Erythroblast (primary cell): ENCODE measurements around the gene RPS6KA5.
A peak's percentile ranks its signal among the peaks of the same experiment; 100 is the strongest.

Experiments used
- DNase-seq, 2 experiments: peaks; one replicate each; lab custom pipeline; 2025; lab: John Stamatoyannopoulos, UW
- GATA1 ChIP-seq: IDR thresholded peaks from 2 replicates; pipeline ENCODE4 v1.6.1; 2011; ENCODE audit warnings: low read depth, mild to moderate bottlenecking, control low read depth, low read length, moderate library complexity
- POLR2A ChIP-seq: IDR thresholded peaks from 2 replicates; pipeline ENCODE4 v1.6.1; 2011; ENCODE audit warnings: mild to moderate bottlenecking, low read length

RPS6KA5 gene

DNA sequence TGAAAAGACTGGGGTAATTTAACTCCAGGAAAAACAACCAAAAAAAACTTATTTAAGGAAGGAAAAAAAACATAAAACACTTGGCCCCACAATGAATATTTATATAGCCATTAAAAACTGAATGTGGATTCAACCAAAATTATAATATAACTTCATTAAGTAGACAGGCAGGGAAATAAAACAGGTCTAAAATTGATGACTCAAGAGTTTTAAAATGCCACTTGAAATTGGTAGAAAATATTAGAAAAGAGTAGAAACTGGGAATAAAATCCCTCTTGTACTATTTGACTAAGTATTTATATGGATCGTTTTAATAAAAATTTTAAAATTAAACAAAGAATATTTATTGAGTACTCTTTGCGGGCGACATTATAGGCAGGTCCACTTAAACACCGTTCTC is 28.8 kb downstream of the RPS6KA5 start:
- no peak for DNase-seq
- no peak for TF ChIP-seq POLR2A
- TF ChIP-seq GATA1, result no peak

DNA sequence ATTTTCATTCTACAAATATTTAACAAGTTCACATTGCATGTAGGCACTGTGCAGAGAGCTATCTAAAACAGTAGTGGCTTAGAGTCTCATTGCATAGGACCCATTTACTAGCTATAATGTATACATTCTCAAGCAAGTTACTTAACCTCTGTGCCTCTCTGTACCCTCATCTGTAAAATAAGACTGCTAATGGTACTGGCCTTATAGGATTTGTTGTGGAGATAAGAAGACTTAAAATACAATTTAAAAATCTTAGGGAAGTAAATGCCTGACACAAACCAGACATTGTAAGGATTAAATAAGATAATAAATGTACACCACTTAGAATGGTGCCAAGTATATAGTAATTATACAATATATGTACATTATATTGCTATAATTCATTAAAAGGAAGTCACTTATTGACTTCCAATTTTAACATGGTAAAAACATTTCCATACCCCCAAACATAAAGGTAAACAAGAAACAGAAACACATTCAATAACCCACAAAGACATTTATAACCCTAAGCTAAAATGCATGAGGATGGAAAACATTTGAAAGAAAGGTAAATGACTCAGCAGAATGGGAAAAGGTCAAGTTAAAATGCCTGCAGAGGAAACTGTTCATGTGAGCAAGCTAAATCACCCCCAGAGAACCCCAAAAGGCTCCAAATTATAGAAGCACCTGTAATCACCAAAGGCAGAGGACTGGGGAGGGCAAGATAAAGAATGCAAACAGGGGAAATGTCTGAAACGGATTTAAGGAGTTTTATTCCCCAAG is 30.8 kb downstream of the RPS6KA5 start:
- TF ChIP-seq POLR2A, result no peak
- no peak for TF ChIP-seq GATA1
- peak in 1 of 2 experiments; percentile 15 for DNase-seq

DNA sequence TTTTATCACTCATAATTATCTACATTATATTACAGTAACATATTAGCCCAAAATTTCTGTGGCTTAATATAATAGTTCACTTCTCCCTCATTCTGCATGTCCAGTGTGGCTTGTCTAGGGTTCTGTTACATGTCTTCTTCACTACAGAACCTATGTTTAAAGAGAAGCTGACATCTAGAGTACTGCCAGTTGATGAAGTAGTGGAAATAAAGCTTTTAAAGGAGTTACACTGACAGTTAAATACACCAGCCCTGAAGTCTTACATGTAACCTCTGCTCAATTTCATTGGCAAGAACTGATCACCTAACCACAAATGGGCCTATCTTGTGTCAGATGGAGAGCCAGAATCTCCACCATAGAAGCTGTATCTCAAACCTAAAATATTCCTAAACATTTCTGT is 32.9 kb downstream of the RPS6KA5 start:
- DNase-seq, result no peak
- no peak for TF ChIP-seq GATA1
- no peak for TF ChIP-seq POLR2A

DNA sequence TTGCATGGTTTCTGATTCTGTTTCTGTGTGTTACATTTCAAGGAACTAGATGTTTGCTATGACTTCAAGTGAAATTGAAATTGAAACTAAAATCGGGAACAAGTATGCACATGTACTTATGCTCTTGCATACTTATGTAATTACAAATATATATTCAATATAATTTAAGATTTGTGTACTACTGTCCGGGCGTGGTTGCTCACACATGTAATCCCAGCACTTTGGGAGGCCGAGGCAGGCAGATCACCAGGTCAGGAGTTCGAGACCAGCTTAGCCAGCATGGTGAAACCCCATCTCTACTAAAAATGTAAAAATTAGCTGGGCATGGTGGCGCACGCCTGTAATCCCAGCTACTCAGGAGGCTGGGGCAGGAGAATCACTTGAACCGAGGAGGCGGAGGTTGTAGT is 37.8 kb downstream of the RPS6KA5 start:
- peak in 1 of 2 experiments; percentile 24 for DNase-seq

DNA sequence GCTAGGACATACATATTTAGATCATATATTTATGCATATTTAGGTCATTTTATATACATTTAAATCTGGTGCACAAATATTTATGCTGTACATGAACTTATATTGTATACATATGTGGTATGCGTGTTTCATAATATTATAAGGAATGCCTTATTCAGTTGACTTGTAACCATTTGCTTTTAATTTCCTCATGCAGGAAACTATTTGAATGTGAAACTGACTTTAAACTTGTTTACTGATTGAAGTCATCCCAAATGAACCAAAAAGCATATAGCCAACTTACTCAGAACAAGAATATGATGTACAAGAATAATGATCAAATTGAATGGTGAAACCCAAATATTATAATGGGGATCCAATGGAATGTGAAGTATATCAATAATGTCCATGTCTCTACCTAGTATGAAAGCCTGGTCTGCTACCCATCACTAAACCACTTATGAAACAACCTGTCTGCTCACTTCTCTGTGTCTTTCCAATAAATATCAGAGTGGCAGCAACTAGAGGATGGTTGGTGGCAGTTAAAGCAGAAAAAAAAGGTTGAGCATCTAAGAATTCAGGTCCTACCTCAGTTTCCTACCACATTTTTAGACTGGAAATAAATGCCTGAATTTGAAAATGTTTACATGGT is 38.3 kb downstream of the RPS6KA5 start:
- no peak for TF ChIP-seq POLR2A
- TF ChIP-seq GATA1, result no peak
- DNase-seq, result no peak

DNA sequence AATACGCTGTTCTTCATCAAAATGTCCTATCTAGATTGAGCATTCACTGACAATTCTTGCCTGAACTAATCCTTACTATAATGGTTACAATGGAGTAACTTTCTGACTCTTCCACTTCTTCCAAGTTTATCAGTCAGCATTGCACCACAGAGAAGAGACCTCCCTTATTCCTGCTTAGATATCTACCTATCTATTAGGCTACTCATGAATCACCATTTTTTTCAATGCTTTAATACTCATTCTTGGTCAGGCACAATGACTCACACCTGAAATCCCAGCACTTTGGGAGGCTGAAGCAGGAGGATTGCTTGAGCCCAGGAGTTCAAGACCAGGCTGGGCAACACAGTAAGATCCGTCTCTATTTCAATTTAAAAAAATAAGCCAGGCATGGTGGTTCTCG is 39.3 kb downstream of the RPS6KA5 start:
- TF ChIP-seq POLR2A, result no peak
- no peak for TF ChIP-seq GATA1
- no peak for DNase-seq

DNA sequence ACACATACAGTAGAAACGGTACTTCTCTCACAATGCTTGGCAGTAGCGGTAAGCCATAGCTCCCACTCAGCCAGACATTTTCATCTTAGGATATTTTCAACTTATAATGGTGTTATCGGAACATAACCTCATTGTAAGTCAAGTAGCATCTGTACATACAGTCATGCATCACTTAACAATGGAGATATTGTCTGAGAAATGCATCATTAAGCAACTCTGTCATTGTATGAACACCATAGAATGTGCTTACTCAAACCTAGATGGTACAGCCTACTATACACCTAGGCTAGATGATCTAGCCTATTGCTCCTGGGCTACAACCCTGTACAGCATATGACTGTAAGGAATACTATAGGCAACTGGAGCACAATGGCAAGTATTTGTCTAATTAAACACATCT is 40.8 kb downstream of the RPS6KA5 start:
- no peak for DNase-seq
- TF ChIP-seq POLR2A (no peak), GATA1 (no peak)

DNA sequence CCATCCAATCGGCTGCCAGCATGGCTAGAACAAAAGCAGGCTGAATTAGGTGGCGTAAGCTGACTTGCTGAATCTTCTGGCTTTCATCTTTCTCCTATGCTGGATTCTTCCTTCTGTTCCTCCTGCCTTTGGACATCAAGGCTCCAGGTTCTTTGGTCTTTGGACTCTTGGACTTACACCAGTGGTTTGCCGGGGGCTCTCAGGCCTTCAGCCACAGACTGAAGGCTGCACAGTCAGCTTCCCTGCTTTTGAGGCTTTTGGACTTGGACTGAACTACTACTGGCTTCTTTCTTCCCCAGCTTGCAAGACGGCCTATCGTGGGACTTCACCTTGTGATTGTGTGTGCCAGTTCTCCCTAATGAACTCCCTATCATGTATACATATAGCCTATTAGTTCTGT is 42.0 kb downstream of the RPS6KA5 start:
- DNase-seq, result no peak
- no peak for TF ChIP-seq POLR2A
- TF ChIP-seq GATA1, result no peak

DNA sequence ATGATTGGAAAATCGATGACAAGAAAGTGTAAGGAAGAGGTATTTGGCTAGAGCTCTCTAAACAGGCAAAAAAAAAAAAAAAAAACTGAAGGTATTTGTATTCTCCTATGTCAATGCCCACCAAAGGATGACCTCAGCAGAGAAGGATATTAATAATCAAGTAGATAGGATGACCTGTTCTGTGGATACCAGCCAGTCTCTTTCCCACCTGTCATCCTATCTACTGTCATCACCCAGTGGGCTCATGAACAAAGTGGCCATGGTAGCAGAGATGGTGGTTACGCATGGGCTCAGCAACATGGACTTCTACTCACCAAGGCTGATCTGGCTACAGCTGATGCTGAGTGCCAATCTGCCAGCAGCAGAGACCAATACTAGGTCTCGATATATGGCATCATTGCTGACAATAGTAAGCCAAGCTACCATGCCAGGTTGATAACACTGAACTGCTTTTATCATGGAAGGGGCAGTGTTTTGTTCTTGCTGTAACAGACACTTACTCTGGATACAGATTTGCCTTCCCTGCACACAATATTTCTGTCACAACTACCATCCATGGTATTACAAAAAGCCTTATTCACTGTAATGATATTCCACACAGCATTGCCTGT is 43.5 kb downstream of the RPS6KA5 start:
- TF ChIP-seq GATA1 (no peak), POLR2A (no peak)
- DNase-seq, result no peak

DNA sequence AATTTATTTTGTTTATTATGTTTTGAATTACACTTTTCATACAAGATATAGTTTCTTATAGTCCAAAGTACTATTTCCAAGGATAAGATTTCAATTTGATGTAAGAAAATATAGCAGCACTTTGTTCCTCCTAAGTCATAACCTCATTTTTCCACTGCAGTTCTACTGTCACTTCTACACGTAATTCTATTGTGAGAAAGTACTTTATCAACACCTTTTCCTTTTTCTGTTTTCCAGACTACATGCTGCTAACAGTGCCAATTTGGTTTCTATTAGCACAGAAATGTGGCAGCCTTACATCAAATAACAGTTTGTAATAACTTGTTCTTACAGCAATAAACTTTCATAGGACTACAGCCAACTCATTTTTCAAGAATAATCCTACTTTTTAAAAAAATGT is 45.0 kb downstream of the RPS6KA5 start:
- TF ChIP-seq GATA1, result no peak
- TF ChIP-seq POLR2A, result no peak
- no peak for DNase-seq

DNA sequence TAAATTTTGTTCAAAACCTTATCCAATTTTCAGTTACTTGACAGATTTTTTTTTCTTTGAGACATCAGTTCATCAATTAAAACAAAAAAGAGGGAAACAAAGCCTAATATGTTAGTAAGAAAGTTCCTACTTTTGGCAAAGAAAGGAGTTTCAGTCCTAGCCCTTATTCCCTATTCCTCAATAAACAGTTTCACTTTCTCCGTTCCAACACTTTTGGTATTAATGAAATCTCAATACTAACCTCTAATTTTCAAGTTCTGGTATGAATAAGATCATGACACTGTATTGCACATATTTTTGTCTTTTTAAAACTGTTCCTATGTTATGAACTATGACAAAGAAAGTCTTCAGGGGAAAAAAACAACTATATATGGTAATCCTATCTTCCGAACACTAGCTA is 48.4 kb downstream of the RPS6KA5 start:
- no peak for TF ChIP-seq GATA1
- TF ChIP-seq POLR2A, result no peak
- no peak for DNase-seq

DNA sequence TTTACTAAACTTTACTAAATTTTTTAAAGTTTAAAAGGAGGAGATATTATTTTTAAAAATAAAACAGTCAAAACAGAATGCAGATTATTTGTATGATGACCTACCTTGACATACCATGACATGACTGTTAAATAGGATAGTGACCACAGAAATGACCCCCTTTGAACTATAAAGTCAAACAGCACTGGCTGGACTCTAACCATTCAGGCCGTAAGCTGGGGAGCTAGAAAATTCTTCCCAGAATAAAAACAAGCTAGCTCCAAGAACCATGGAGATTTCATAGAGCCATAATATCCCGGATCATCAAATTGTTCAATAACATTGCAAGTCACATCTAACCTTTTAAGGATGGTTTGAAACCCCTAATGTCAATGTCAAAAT is 50.3 kb downstream of the RPS6KA5 start:
- DNase-seq, result no peak
- no peak for TF ChIP-seq GATA1
- TF ChIP-seq POLR2A, result no peak

DNA sequence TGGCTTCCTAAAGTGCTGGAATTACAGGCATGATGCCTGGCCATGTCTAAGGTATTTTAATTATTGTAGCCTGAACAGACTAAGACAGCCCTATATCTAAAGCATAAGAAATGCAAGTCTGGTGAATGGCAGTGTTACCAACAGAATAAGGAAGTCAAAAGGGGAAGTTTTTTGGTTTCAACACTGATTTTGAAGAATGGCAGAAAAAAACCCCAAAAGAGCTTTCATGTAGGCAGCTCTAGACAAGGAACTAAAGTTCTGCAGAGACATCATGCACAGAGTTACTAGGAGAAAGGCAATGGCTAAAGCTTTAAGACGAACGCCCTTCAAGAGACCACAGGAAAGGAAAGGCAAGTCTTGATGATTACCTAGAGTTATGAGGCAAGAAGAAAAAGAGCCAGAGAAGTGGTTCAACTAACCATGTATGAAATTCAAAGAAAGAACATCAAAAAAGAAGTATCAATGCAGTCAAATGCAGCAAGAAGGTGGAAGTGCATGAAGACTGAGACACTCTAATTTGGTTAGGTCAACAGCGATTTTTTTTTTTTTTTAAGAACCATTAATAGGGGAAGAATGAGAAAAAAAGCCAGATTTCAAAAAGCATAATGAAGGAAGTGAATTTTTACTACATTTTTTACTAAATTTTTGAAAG is 50.8 kb downstream of the RPS6KA5 start:
- DNase-seq, result no peak
- TF ChIP-seq POLR2A (no peak), GATA1 (no peak)

DNA sequence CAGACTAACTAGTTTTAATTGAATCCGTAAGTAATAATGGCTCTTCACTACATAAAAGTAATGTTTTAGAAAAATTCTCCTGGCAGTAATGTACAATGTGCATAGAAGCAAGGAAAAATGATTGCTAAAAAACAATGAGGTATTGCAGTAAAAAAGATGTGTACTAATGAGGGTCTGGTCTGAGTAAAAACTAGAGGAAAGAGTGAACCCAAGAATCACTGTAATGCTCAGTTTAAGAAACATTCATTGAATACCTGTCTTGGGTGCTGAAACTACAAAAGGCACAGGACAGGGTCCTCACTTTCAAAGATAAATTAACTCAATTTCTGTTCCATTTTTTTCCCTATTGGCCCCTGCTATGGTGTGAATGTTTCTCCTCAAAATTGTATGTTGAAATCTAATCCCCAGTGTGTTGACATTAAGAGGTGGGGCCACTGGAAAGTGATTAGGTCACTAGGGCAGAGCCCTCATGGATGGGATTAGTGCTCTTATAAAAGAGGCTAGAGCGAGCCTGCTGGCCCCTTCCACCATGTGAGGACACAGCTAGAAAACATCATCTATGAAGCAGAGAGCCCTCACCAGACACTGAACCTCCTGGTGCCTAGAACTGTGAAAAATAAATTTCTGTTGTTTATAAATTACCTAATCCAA is 51.6 kb downstream of the RPS6KA5 start:
- peak in 1 of 2 experiments; percentile 6 for DNase-seq
- TF ChIP-seq POLR2A (no peak), GATA1 (no peak)
